GM19467 (cell line): ENCODE results near the gene SMARCAD1.

ENCODE experiments used
- ATAC-seq: cut with Tn5 transposase; IDR thresholded peaks from one replicate; pipeline ENCODE4 v1.9.1; 2021; ENCODE audit warnings: mild to moderate bottlenecking, moderate library complexity; ENCODE audit not compliant: unreplicated experiment

Gene SMARCAD1

GRCh38 chr4:94228493-94229216, 21.0 kb downstream of the SMARCAD1 start:
- ATAC-seq, result no peak

- no peak for ATAC-seq
Observed at GRCh38 chr4:94232519-94232918, 24.9 kb downstream of the SMARCAD1 start.

GRCh38 chr4:94235825-94236224, 28.2 kb downstream of the SMARCAD1 start:
- ATAC-seq, result no peak

GRCh38 chr4:94237271-94237670, 29.6 kb downstream of the SMARCAD1 start:
- ATAC-seq, result no peak

- no peak for ATAC-seq
Observed at GRCh38 chr4:94238160-94238559, 30.5 kb downstream of the SMARCAD1 start.

- ATAC-seq, result no peak
Observed at GRCh38 chr4:94240384-94240783, 32.7 kb downstream of the SMARCAD1 start.

- ATAC-seq, result no peak
Observed at GRCh38 chr4:94244087-94244828, 36.6 kb downstream of the SMARCAD1 start.

- ATAC-seq, result no peak
Observed at GRCh38 chr4:94244829-94245185, 37.1 kb downstream of the SMARCAD1 start.

- ATAC-seq, result no peak
Observed at GRCh38 chr4:94251094-94251493, 43.4 kb downstream of the SMARCAD1 start.

GRCh38 chr4:94253036-94253435, 45.4 kb downstream of the SMARCAD1 start:
- ATAC-seq, result no peak

- no peak for ATAC-seq
Observed at GRCh38 chr4:94256144-94256783, 48.6 kb downstream of the SMARCAD1 start.

- ATAC-seq, result no peak
Observed at GRCh38 chr4:94256828-94257227, 49.2 kb downstream of the SMARCAD1 start.

GRCh38 chr4:94262163-94263016, 54.7 kb downstream of the SMARCAD1 start:
- ATAC-seq, result no peak

- ATAC-seq, result no peak
Observed at GRCh38 chr4:94267037-94267436, 59.4 kb downstream of the SMARCAD1 start.

- no peak for ATAC-seq
Observed at GRCh38 chr4:94271248-94271647, 63.6 kb downstream of the SMARCAD1 start.

GRCh38 chr4:94274912-94275311, 67.2 kb downstream of the SMARCAD1 start:
- no peak for ATAC-seq

- no peak for ATAC-seq
Observed at GRCh38 chr4:94276204-94276603, 68.5 kb downstream of the SMARCAD1 start.

- ATAC-seq, result no peak
Observed at GRCh38 chr4:94277534-94277933, 69.9 kb downstream of the SMARCAD1 start.

- ATAC-seq, result no peak
Observed at GRCh38 chr4:94278781-94279180, 71.1 kb downstream of the SMARCAD1 start.

- ATAC-seq, result peak; percentile 62
Observed at GRCh38 chr4:94284889-94285288, 77.2 kb downstream of the SMARCAD1 start.

- no peak for ATAC-seq
Observed at GRCh38 chr4:94285666-94286065, 78.0 kb downstream of the SMARCAD1 start.
